ENCODE results near the gene GHDC.
A peak's percentile ranks its signal among the peaks of the same experiment; 100 is the strongest.

The GHDC gene

DNA sequence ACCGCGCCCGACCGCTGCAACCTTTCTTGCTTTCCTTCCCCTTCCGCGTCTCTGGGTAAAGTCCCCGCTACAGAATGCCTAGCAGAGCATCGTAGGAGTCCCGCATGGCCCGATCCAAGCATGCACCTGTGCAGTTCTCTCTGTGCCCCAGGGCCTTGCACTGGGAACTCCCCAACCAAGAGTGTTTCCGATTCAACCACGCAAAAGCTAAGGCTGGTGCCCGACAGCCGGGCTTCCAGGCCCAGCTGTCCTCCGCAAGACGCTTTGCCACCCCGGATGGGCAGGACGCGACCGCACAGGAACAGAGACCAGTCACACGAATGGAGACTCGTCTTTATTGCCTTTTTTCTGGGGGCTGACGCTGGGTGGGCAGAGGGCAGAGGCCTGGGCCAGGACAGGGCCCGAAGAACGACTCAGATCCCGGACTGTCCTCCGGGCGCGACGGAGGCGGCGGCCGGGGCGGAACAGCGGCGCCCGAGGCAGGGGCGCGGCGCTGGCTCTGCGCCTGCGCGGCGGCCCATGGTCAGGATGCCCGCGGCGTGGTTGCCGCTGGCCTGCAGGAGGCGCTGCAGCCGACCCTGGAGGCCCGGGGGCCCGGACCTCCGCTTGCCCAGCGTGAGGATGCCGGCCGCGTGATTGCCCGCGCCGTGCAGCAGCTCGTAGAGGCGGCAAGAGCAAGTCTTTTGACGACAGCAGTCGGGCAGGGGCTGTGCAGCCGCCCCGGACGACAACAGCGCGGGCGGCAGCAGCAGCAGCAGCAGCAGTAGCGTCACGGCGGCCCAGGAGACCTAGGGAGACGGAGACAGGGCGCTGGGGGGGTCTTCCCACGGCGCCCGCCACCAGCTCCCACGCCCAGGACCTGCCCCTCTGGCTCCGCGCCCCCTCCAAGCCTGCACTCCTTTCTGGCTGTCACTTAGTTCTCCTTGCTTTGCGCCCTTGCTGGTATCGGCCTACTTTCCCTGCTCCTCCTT, 10.3 kb downstream of the GHDC start:
- Histone ChIP-seq H3K9me2 (ENCODE audit: low read depth, low read length) (no peaks in the 10 kb centered on the region), H3K4me1 (ENCODE audit: insufficient read depth, low read length, severe bottlenecking) (peaks cover 40% of the 10 kb centered on the region), H3K36me3 (ENCODE audit: insufficient read depth, low read length) (no peaks in the 10 kb centered on the region), H3K79me2 (ENCODE audit: insufficient read depth, low read length) (no peaks in the 10 kb centered on the region), H2AFZ (ENCODE audit: low read length) (peak overlapping the region; percentile 66; the same call in 1 of the 2 replicates), H3F3A (ENCODE audit: insufficient read depth, low read length) (no peaks in the 10 kb centered on the region), H4K20me1 (ENCODE audit: insufficient read depth, low read length) (no peaks in the 10 kb centered on the region), H3K4me3 (ENCODE audit: low read depth, low read length, poor library complexity, severe bottlenecking) (peak overlapping the region; percentile 68), H3K27me3 (ENCODE audit: insufficient read depth, low read length) (no peaks in the 10 kb centered on the region), H3K4me2 (ENCODE audit: low read length) (peak overlapping the region; percentile 82), H3K27ac (ENCODE audit: low read depth, low read length, poor library complexity, severe bottlenecking) (no peak overlapping the region), H3K9me3 (ENCODE audit: low read length) (no peaks in the 10 kb centered on the region), H3K9ac (ENCODE audit: low read length) (peak overlapping the region; percentile 66)
- TF ChIP-seq CTCF (IDR thresholded peaks at IDR 0.05; ENCODE audit: low read length) = peak; percentile 81
- TF ChIP-seq EZH2 (IDR thresholded peaks at IDR 0.05; ENCODE audit: borderline replicate concordance, low read length) = no peak

GRCh38 chr17:42182927-42183734, 11.2 kb downstream of the GHDC start:
- no peaks in the 10 kb centered on the region for H3K79me2 ChIP-seq (ENCODE audit: insufficient read depth, low read length)
- peaks cover 40% of the 10 kb centered on the region for H3K4me1 ChIP-seq (ENCODE audit: insufficient read depth, low read length, severe bottlenecking)
- H3K4me2 ChIP-seq (ENCODE audit: low read length) = peak overlapping the region; percentile 82
- no peaks in the 10 kb centered on the region for H4K20me1 ChIP-seq (ENCODE audit: insufficient read depth, low read length)
- no peak overlapping the region for H3K27ac ChIP-seq (ENCODE audit: low read depth, low read length, poor library complexity, severe bottlenecking)
- peak overlapping the region; percentile 68 for H3K4me3 ChIP-seq (ENCODE audit: low read depth, low read length, poor library complexity, severe bottlenecking)
- H3K9ac ChIP-seq (ENCODE audit: low read length) = peak overlapping the region; percentile 66
- H3K9me3 ChIP-seq (ENCODE audit: low read length) = no peaks in the 10 kb centered on the region
- no peak overlapping the region for H2AFZ ChIP-seq (ENCODE audit: low read length)
- TF ChIP-seq CTCF (IDR thresholded peaks at IDR 0.05; ENCODE audit: low read length) = no peak
- TF ChIP-seq EZH2 (IDR thresholded peaks at IDR 0.05; ENCODE audit: borderline replicate concordance, low read length) = no peak
- no peaks in the 10 kb centered on the region for H3K27me3 ChIP-seq (ENCODE audit: insufficient read depth, low read length)
- no peaks in the 10 kb centered on the region for H3F3A ChIP-seq (ENCODE audit: insufficient read depth, low read length)
- no peaks in the 10 kb centered on the region for H3K9me2 ChIP-seq (ENCODE audit: low read depth, low read length)
- no peaks in the 10 kb centered on the region for H3K36me3 ChIP-seq (ENCODE audit: insufficient read depth, low read length)

- Histone ChIP-seq H3K4me3 (ENCODE audit: low read depth, low read length, poor library complexity, severe bottlenecking) (no peak overlapping the region), H3K27me3 (ENCODE audit: insufficient read depth, low read length) (no peaks in the 10 kb centered on the region), H3K4me1 (ENCODE audit: insufficient read depth, low read length, severe bottlenecking) (peaks cover 36% of the 10 kb centered on the region), H3K27ac (ENCODE audit: low read depth, low read length, poor library complexity, severe bottlenecking) (no peak overlapping the region), H4K20me1 (ENCODE audit: insufficient read depth, low read length) (no peaks in the 10 kb centered on the region), H3K9ac (ENCODE audit: low read length) (no peak overlapping the region; the same call in 1 of the 2 replicates), H3K36me3 (ENCODE audit: insufficient read depth, low read length) (no peaks in the 10 kb centered on the region), H2AFZ (ENCODE audit: low read length) (no peak overlapping the region), H3K4me2 (ENCODE audit: low read length) (peak overlapping the region; percentile 83), H3F3A (ENCODE audit: insufficient read depth, low read length) (no peaks in the 10 kb centered on the region), H3K9me2 (ENCODE audit: low read depth, low read length) (no peaks in the 10 kb centered on the region), H3K9me3 (ENCODE audit: low read length) (no peaks in the 10 kb centered on the region), H3K79me2 (ENCODE audit: insufficient read depth, low read length) (no peaks in the 10 kb centered on the region)
- TF ChIP-seq EZH2 (IDR thresholded peaks at IDR 0.05; ENCODE audit: borderline replicate concordance, low read length) (no peak), CTCF (IDR thresholded peaks at IDR 0.05; ENCODE audit: low read length) (no peak)
Measured at GRCh38 chr17:42181851-42182207, 12.5 kb downstream of the GHDC start.

All from OCI-LY1 (cell line).